BLaER1 treated with 17β-estradiol and CSF1 and Interleukin-3, amounts not matched to agents 10 nM and 100 nM (cell line): ENCODE results near the gene NUF2.
"Not testable (repeated sequence)": the region's sequence is repeated elsewhere in the genome, so short reads cannot be mapped to it uniquely, and the experiment has no call there.

Source experiments
- H3K27ac ChIP-seq, 11 experiments: shearing (Covaris generic); formaldehyde crosslinking; 2 replicates each; pipeline ENCODE4 v1.8.1; 2022
- H3K27me3 ChIP-seq, 11 experiments: shearing (Covaris generic); formaldehyde crosslinking; 2 replicates each; pipeline ENCODE4 v1.8.1; 2022
- H3K36me3 ChIP-seq, 11 experiments: shearing (Covaris generic); formaldehyde crosslinking; 2 replicates each; pipeline ENCODE4 v1.8.1; 2022
- H3K4me1 ChIP-seq, 10 experiments: shearing (Covaris generic); formaldehyde crosslinking; 2 replicates each; pipeline ENCODE4 v1.8.1; 2022
- H3K4me2 ChIP-seq, 11 experiments: shearing (Covaris generic); formaldehyde crosslinking; 2 replicates each; pipeline ENCODE4 v1.8.1; 2022
- H3K4me3 ChIP-seq, 10 experiments: shearing (Covaris generic); formaldehyde crosslinking; 2 replicates each; pipeline ENCODE4 v1.8.1; 2022
- H3K9ac ChIP-seq, 11 experiments: shearing (Covaris generic); formaldehyde crosslinking; 2 replicates each; pipeline ENCODE4 v1.8.1; 2022
- H3K9me3 ChIP-seq, 11 experiments: shearing (Covaris generic); formaldehyde crosslinking; replicated peaks in 1 of 11; 2 replicates each; pipeline ENCODE4 v1.8.1; 2022
- H4K20me1 ChIP-seq, 11 experiments: shearing (Covaris generic); formaldehyde crosslinking; 2 replicates each; pipeline ENCODE4 v1.8.1; 2022
- Cebpa-rat ChIP-seq, 11 experiments: shearing (Covaris generic); IDR thresholded peaks; 2 replicates each; pipeline ENCODE4 v1.8.1; 2022

NUF2 gene

DNA sequence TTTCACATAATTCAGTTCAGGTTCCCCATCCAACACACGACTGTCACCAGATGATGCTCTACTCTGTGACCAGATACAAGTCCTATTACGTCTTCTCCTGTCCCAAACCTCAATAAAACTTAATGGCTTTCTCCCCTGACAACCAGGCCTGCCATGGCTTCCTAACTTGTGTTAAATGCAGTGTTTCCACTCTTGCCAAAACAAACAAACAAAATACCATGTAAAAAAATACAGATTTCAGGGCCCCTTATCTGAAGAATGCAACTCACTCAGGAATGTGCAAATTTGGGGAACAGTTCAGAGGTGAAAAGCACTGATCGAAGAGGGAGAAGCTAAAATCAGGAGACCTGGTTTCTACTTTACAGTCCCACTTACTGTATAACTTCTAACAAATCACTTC lies 863 bp upstream of the NUF2 start:
- TF ChIP-seq Cebpa-rat (IDR thresholded peaks at IDR 0.05), result no peak
- Histone ChIP-seq H3K9me3 (no peaks in the 10 kb centered on the region), H3K4me3 (peak overlapping the region; percentile 73 to 88 (median 82)), H3K9ac (peak overlapping the region; percentile 76 to 88 (median 83)), H3K27me3 (no peaks in the 10 kb centered on the region), H4K20me1 (no peaks in the 10 kb centered on the region), H3K4me2 (peak overlapping the region; percentile 71 to 89 (median 86)), H3K36me3 (peaks cover 13 to 47% (median 29%) of the 10 kb centered on the region in 11 experiments; a peak in 20 of 22 replicates), H3K27ac (peak overlapping the region; percentile 64 to 89 (median 81); a peak in 21 of 22 replicates), H3K4me1 (peaks cover 23 to 30% (median 25%) of the 10 kb centered on the region in 10 experiments)

DNA sequence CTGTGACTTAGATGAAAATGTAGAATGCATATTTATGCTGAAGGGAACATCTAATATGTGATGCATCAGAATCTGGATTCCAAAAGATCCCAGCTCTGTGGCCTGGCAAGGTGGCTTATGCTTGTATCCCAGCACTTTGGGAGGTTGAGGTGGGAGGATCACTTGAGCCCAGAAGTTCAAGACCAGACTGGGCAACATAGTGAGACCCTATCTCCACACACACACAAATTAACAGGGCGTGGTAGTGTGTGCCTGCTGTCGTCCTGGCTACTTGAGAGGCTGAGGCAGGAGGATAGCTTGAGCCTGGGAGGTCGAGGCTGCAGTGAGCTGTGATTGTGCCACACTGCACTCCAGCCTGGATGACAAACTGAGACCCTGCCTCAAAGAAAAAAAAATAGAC lies 1.6 kb downstream of the NUF2 start:
- H4K20me1 ChIP-seq, H3K9me3 ChIP-seq, H3K27me3 ChIP-seq, H3K27ac ChIP-seq: not testable (repeated sequence)
- Histone ChIP-seq H3K4me1 (peaks cover 23 to 30% (median 25%) of the 10 kb centered on the region in 10 experiments), H3K4me2 (peak overlapping the region in 10 of 11 experiments; percentile 70 to 87 (median 81); a peak in 20 of 22 replicates), H3K9ac (peak overlapping the region in 10 of 11 experiments; percentile 0 to 88 (median 82); a peak in 12 of 22 replicates), H3K36me3 (peaks cover 1 to 49% (median 35%) of the 10 kb centered on the region in 11 experiments), H3K4me3 (peak overlapping the region in 8 of 10 experiments; percentile 73 to 88 (median 82); a peak in 10 of 20 replicates)

DNA sequence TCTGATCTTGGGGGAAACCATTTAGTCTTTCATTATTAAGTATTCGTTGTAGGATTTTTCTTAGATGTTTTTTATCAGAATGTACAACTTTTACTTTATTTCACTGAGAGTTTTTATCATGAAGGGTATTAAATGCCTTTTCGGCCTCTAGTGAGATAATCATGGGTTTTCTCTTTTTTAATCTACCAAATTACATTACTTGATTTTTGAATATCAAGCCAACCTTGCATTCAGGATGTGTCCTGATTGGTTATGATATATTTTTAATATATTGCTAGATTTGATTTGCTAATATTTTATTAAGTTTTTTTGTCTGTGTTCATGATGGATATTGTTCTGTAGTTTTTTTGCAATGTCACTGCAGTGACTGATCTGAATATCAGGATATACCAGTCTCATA lies 9.4 kb downstream of the NUF2 start:
- Histone ChIP-seq H3K9ac (no peak overlapping the region), H3K4me3 (no peak overlapping the region), H3K36me3 (peaks cover 0 to 98% (median 75%) of the 10 kb centered on the region in 11 experiments; a peak in 19 of 22 replicates)

DNA sequence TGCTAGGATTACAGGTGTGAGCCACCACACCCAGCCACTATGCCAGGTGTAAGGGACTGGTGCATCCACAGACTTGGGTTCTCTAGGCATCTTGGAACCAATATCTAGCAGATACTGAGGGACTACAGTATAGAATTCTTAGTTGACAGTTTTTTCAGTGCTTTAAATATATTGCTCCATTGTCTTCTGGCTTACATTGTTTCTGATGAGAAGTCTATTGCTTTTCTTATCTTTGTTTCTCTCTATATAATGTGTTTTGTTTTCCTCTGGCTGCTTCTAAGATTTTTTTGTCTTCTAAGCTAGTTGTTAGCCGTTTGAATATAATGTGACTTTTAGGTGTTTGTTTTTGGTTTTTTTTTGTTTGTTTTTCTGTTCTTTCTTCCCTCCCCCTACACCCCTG lies 13.5 kb downstream of the NUF2 start:
- no peak for TF ChIP-seq Cebpa-rat (IDR thresholded peaks at IDR 0.05)
- H3K4me2 ChIP-seq, result no peak overlapping the region
- no peaks in the 10 kb centered on the region for H3K27me3 ChIP-seq
- no peak overlapping the region for H3K4me3 ChIP-seq
- H3K27ac ChIP-seq, result no peak overlapping the region
- peaks cover 0 to 98% (median 72%) of the 10 kb centered on the region in 11 experiments; a peak in 20 of 22 replicates for H3K36me3 ChIP-seq
- no peak overlapping the region for H3K9ac ChIP-seq
- no peaks in the 10 kb centered on the region for H4K20me1 ChIP-seq
- peaks cover 0 to 13% (median 5%) of the 10 kb centered on the region in 11 experiments; a peak in 8 of 22 replicates for H3K9me3 ChIP-seq
- H3K4me1 ChIP-seq, result no peaks in the 10 kb centered on the region

More for the DNA sequence above, 9.4 kb downstream of the NUF2 start:
- no peaks in the 10 kb centered on the region for H4K20me1 ChIP-seq
- H3K4me2 ChIP-seq, result no peak overlapping the region
- H3K4me1 ChIP-seq, result no peaks in the 10 kb centered on the region
- no peak overlapping the region for H3K27ac ChIP-seq
- H3K27me3 ChIP-seq, result no peaks in the 10 kb centered on the region
- TF ChIP-seq Cebpa-rat (IDR thresholded peaks at IDR 0.05), result no peak
- peaks cover 0 to 18% (median 5%) of the 10 kb centered on the region in 11 experiments; a peak in 8 of 22 replicates for H3K9me3 ChIP-seq

DNA sequence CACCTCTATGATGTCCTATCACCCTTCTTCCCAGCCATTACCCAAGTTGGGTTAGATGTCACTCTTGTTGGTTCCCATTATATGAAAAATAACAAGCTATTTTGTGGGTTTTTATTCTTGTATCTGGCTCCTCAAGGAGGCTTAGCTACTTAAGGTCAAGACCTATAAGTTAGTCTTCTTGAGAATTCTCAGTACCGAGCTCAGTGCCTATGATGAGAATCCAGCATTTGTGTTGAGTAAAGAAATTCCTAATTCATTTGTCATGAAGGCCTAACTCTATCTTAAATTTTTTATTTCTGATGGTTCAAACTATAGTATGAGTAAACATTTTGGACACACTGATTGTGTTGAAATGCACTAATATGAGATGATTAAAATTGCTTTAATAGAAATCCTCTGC lies 15.9 kb downstream of the NUF2 start:
- no peak for TF ChIP-seq Cebpa-rat (IDR thresholded peaks at IDR 0.05)
- H3K4me2 ChIP-seq, result no peak overlapping the region
- no peaks in the 10 kb centered on the region; a peak in 1 of 22 replicates for H3K9me3 ChIP-seq
- H3K36me3 ChIP-seq, result peaks cover 0 to 96% (median 69%) of the 10 kb centered on the region in 11 experiments; a peak in 20 of 22 replicates
- H4K20me1 ChIP-seq, result no peaks in the 10 kb centered on the region
- H3K27ac ChIP-seq, result no peak overlapping the region
- H3K9ac ChIP-seq, result no peak overlapping the region
- no peaks in the 10 kb centered on the region for H3K27me3 ChIP-seq
- H3K4me1 ChIP-seq, result no peaks in the 10 kb centered on the region
- H3K4me3 ChIP-seq, result no peak overlapping the region

DNA sequence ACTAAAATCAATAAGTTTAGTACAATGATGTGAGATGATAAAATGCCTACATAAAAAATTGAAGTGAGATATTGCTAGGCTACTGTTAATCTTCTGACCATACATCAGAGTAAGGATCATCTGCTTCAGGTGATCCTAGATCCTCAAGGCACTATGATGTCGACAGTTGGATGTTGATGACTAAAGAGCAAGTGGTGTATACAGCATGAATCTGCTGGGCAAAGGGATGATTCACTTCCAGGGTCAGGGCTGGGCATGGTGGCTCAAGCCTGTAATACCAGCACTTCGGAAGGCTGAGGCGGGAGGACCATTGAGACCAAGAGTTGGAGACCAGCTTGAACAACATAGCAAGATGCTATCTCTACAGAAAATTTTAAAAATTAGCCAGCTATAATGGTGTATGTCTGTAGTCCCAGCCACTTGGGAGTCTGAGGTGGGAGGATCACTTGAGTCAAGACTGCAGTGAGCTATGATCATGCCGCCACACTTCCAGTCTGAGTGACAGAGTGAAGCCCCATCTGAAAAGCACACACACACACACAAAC lies 24.6 kb downstream of the NUF2 start:
- no peak for TF ChIP-seq Cebpa-rat (IDR thresholded peaks at IDR 0.05)
- Histone ChIP-seq H3K36me3 (peaks cover 17 to 99% (median 75%) of the 10 kb centered on the region in 11 experiments), H3K27me3 (no peaks in the 10 kb centered on the region), H3K9ac (no peak overlapping the region), H3K4me3 (no peak overlapping the region), H3K4me1 (no peaks in the 10 kb centered on the region), H3K27ac (no peak overlapping the region), H3K4me2 (no peak overlapping the region), H3K9me3 (no peaks in the 10 kb centered on the region), H4K20me1 (no peaks in the 10 kb centered on the region)

DNA sequence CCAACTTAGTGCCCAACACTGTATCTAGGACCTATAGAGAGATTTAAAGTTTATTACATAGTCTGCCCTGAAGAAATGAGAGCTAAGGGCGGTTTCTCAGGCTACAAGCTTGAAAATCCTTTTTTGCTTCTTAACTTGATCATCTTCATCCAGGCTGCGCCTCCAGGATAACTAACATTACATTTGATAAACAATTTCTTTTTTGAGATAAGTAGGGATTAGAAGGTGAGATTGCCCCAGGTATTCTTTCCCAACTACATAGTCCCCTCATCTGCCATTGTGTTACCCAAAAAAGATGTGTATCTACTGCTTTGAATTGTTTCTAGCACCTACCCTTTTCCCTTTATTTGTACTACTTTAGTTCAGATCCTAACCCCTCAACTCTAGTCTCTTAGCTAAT lies 25.4 kb downstream of the NUF2 start:
- no peak overlapping the region for H3K4me3 ChIP-seq
- H3K36me3 ChIP-seq, result peaks cover 17 to 100% (median 79%) of the 10 kb centered on the region in 11 experiments
- H3K27ac ChIP-seq, result no peak overlapping the region
- H3K27me3 ChIP-seq, result no peaks in the 10 kb centered on the region
- no peak overlapping the region for H3K9ac ChIP-seq
- no peaks in the 10 kb centered on the region for H4K20me1 ChIP-seq
- TF ChIP-seq Cebpa-rat (IDR thresholded peaks at IDR 0.05), result no peak
- H3K4me1 ChIP-seq, result no peaks in the 10 kb centered on the region
- no peak overlapping the region for H3K4me2 ChIP-seq
- no peaks in the 10 kb centered on the region for H3K9me3 ChIP-seq

DNA sequence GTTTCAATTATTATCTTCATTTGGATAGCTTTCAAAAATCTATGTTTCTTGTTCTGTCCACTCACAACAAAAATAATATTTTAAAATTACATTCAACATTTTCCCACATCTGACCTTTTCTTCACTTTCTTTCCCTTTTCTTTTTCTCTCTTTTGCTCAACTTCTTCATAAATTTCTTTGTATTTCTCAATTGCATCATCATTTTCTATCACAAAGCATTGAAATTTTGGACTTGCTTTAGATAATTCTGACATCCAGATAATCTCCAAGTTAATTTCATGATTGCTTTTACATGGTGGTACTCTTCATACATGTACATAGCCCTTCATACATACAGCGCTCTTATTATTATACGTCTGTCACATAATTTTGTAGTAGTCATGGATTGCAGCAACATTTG lies 30.2 kb downstream of the NUF2 start:
- Histone ChIP-seq H3K4me2 (no peak overlapping the region), H3K4me1 (no peaks in the 10 kb centered on the region), H3K27me3 (no peaks in the 10 kb centered on the region), H3K9me3 (no peaks in the 10 kb centered on the region), H4K20me1 (no peaks in the 10 kb centered on the region), H3K4me3 (no peak overlapping the region), H3K36me3 (peaks cover 11 to 100% (median 75%) of the 10 kb centered on the region in 11 experiments), H3K9ac (no peak overlapping the region), H3K27ac (no peak overlapping the region)
- no peak for TF ChIP-seq Cebpa-rat (IDR thresholded peaks at IDR 0.05)

DNA sequence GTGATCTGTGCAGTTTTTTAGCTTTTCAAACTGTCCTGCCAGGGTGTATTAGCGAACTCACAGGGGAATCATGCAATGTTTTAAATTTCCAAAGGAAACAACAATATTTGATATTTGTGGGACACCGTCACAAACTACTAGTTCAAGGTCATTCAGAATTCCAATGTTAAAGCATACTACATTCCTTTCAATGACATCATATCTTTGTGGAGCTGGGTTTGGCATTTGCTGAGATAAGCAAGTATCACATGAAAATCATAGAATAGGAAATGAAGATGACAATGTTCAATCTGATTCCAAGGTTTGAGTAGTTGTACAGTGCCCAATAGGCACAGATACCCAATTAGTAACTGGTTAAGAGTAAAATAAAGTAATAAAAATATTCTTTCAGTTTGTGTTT lies 35.6 kb downstream of the NUF2 start:
- H3K4me3 ChIP-seq, result no peak overlapping the region
- H3K27me3 ChIP-seq, result no peaks in the 10 kb centered on the region
- TF ChIP-seq Cebpa-rat (IDR thresholded peaks at IDR 0.05), result no peak
- H3K36me3 ChIP-seq, result peaks cover 0 to 52% (median 30%) of the 10 kb centered on the region in 11 experiments; a peak in 20 of 22 replicates
- no peak overlapping the region for H3K4me2 ChIP-seq
- no peaks in the 10 kb centered on the region for H4K20me1 ChIP-seq
- no peaks in the 10 kb centered on the region for H3K9me3 ChIP-seq
- H3K27ac ChIP-seq, result no peak overlapping the region
- no peaks in the 10 kb centered on the region for H3K4me1 ChIP-seq
- H3K9ac ChIP-seq, result no peak overlapping the region

DNA sequence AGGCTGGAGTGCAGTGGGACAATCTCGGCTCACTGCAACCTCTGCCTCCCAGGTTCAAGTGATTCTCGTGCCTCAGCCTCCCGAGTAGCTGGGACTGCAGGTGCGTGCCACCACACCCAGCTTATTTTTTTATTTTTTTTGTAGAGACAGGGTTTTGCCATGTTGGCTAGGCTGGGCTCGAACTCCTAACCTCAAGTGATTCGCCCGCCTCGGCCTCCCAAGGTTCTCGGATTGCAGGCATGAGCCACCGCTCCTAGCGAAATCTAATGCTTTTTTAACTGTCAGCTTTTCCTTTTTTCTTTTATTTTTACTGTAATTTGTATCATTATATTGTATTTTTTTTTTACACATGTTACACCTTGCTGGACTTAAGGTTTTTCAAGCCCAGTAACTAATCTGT lies 36.4 kb downstream of the NUF2 start:
- not testable (repeated sequence) for H3K9me3 ChIP-seq, H3K27me3 ChIP-seq, H3K4me2 ChIP-seq, H3K4me1 ChIP-seq, H3K27ac ChIP-seq, H4K20me1 ChIP-seq, H3K9ac ChIP-seq, H3K4me3 ChIP-seq
- peaks cover 0 to 44% (median 26%) of the 10 kb centered on the region in 11 experiments; a peak in 20 of 22 replicates for H3K36me3 ChIP-seq
